Progenitor cell of endocrine pancreas (in vitro differentiated cells): ENCODE measurements around the gene CNKSR3. TPM values are rescaled to one million over a fixed set of nuclear protein-coding genes. Genes with fewer than 3 reads are reported as not detected.
A peak's percentile ranks its signal among the peaks of the same experiment; 100 is the strongest.

Experiments
- DNase-seq: peaks from one replicate; pipeline ENCODE4 v3.0.0; 2021; ENCODE audit warnings: low spot score; ENCODE audit not compliant: unreplicated experiment
- H3K27ac Mint-ChIP-seq: 2 replicates; pipeline ENCODE4 v1.8.0; 2021; ENCODE audit warnings: mild to moderate bottlenecking, moderate library complexity, mixed read lengths
- H3K27me3 Mint-ChIP-seq: 2 replicates; pipeline ENCODE4 v1.8.0; 2021; ENCODE audit warnings: mixed read lengths
- H3K36me3 Mint-ChIP-seq: 2 replicates; pipeline ENCODE4 v1.8.0; 2022; ENCODE audit warnings: mixed read lengths; ENCODE audit not compliant: insufficient read depth
- H3K4me1 Mint-ChIP-seq: 2 replicates; pipeline ENCODE4 v1.8.0; 2021; ENCODE audit warnings: low read depth, mixed read lengths
- H3K4me3 Mint-ChIP-seq: 2 replicates; pipeline ENCODE4 v1.8.0; 2021; ENCODE audit warnings: low read depth, mild to moderate bottlenecking, moderate library complexity, mixed read lengths
- H3K9me3 Mint-ChIP-seq: 2 replicates; pipeline ENCODE4 v1.8.0; 2021; ENCODE audit warnings: low read depth, mixed read lengths
- CTCF ChIP-seq: fragments of 200-600 bp; sonication (generic); IDR thresholded peaks from one replicate; pipeline ENCODE4 v1.5.0; 2021; ENCODE audit warnings: antibody characterized with exemption, mild to moderate bottlenecking; ENCODE audit not compliant: unreplicated experiment
- total RNA-seq: library from RNA; stranded (reverse); gene quantifications from 2 replicates; pipeline ENCODE4 v1.2.1, GENCODE V29; 2021

The CNKSR3 gene
- total RNA-seq, 1 donor from 2014 or later = 20.3 TPM

- no peak for TF ChIP-seq CTCF
- Mint-ChIP-seq H3K4me3 (no peak overlapping the region), H3K9me3 (peaks cover 3% of the 10 kb centered on the region), H3K36me3 (no peaks in the 10 kb centered on the region), H3K27me3 (no peaks in the 10 kb centered on the region), H3K27ac (no peak overlapping the region), H3K4me1 (no peaks in the 10 kb centered on the region)
- DNase-seq = no peak
These were observed 160.2 kb downstream of the CNKSR3 start for GRCh38 chr6:154350293-154350692.

GRCh38 chr6:154347981-154348380 lies 162.5 kb downstream of the CNKSR3 start:
- H3K4me3 Mint-ChIP-seq = no peak overlapping the region
- TF ChIP-seq CTCF = no peak
- H3K27me3 Mint-ChIP-seq = peaks cover 3% of the 10 kb centered on the region
- DNase-seq = no peak
- H3K9me3 Mint-ChIP-seq = peaks cover 3% of the 10 kb centered on the region
- no peak overlapping the region for H3K27ac Mint-ChIP-seq
- peaks cover 3% of the 10 kb centered on the region for H3K4me1 Mint-ChIP-seq
- H3K36me3 Mint-ChIP-seq = no peaks in the 10 kb centered on the region

GRCh38 chr6:154345811-154346210 lies 164.7 kb downstream of the CNKSR3 start:
- peaks cover 3% of the 10 kb centered on the region for H3K9me3 Mint-ChIP-seq
- H3K4me3 Mint-ChIP-seq = no peak overlapping the region
- no peak for DNase-seq
- peaks cover 3% of the 10 kb centered on the region for H3K27me3 Mint-ChIP-seq
- H3K36me3 Mint-ChIP-seq = no peaks in the 10 kb centered on the region
- H3K4me1 Mint-ChIP-seq = peaks cover 3% of the 10 kb centered on the region
- H3K27ac Mint-ChIP-seq = no peak overlapping the region
- TF ChIP-seq CTCF = no peak

GRCh38 chr6:154343473-154344308 lies 166.8 kb downstream of the CNKSR3 start:
- H3K27ac Mint-ChIP-seq = no peak overlapping the region

GRCh38 chr6:154341871-154342270 lies 168.6 kb downstream of the CNKSR3 start:
- Mint-ChIP-seq H3K27me3 (peaks cover 3% of the 10 kb centered on the region), H3K4me3 (no peak overlapping the region), H3K36me3 (no peaks in the 10 kb centered on the region), H3K4me1 (peaks cover 3% of the 10 kb centered on the region), H3K9me3 (peaks cover 2% of the 10 kb centered on the region), H3K27ac (no peak overlapping the region)
- TF ChIP-seq CTCF = no peak
- DNase-seq = no peak

More at GRCh38 chr6:154343473-154344308, 166.8 kb downstream of the CNKSR3 start:
- no peak for DNase-seq
- TF ChIP-seq CTCF = peak; percentile 34
- Mint-ChIP-seq H3K27me3 (peaks cover 3% of the 10 kb centered on the region), H3K36me3 (no peaks in the 10 kb centered on the region), H3K9me3 (peaks cover 3% of the 10 kb centered on the region), H3K4me1 (peaks cover 3% of the 10 kb centered on the region), H3K4me3 (no peak overlapping the region)
